NOMO-1 (cell line): ENCODE measurements around the gene EXOC4.

ENCODE experiments used
- DNase-seq, 2 experiments: peaks; one replicate each; lab custom pipeline; 2025; ENCODE audit not compliant: unreplicated experiment in 2 of 2; lab: John Stamatoyannopoulos, UW

Gene EXOC4

DNA sequence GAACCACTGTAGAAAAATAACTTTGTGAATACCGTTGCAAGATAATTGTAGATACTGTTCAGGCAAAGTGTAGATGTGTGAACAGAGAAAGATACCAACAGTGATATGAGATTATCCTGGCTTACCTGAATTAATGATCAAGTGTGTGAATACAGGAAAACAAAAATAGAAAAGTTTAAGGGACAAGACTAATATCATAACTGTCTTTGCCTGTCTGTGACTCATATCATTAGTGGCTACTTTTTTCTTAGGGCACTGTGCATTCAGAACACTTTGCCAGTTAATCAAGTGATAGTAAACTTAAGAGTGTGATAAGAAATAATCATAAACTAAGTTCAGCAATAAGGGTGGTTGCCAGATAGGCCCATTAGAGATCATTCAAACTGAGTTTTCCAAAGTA, 551.2 kb downstream of the EXOC4 start:
- DNase-seq, result no peak

- no peak for DNase-seq
Observed at GRCh38 chr7:133805426-133805825, 552.5 kb downstream of the EXOC4 start.

DNA sequence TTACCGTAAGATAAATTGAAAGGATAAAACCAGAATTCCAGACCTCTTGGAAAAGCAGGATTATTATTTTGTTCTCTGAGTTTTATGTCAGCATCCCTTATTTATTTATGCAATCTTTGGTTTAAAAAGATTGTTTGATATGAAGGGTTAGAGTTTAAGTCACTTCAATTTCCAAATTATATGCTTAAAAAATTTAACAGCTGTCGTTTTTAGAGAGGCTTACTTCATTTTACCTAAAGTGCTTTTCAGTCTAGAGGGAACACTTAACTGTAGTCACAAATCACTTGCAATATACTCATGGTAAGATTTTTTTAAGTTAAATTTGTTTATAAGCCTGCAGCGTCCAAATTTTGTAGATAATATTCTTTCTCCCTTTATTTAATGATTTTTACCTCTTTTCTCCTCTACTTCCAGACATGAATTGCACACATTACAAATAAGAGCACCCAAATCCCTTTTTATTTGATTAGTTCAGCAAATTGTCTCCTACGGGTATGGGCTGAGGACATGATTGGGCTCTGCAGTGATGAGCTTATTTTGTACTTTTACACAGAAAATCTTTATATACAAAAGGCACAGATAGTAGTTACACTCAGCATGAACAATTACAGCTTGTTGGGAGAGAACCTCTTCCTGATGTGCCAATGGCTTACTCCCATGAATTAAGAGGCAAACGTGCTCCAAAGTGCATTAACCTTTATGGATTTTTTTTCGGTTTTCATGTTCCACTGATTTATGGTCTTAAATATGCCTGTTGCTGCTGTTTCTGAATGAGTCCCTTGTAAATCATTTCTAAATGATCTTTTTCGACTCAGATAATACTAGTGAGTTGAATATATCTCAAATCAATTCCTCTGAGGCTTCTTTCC, 555.0 kb downstream of the EXOC4 start:
- DNase-seq, result no peak

- no peak for DNase-seq
Observed at GRCh38 chr7:133808493-133808866, 555.6 kb downstream of the EXOC4 start.

DNA sequence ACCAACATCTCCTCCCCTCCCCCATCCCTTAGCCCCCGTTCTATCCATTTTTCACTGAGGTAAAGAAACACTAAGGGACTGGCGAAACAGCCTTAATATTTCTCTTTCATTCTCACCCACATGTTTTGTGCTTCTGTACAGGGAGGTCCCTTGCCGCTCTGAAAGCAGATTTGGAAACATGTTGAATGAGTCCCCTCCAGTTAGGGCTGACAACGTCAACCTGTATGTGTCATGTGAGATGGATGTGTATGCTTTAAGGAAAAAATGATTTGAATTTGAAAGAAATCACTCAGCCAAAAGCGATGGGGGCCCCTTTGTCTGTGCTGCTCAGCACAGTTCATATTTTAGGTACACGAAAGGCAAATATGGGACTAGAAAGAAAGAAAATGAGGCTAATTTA, 560.0 kb downstream of the EXOC4 start:
- no peak for DNase-seq

- DNase-seq, result no peak
Observed at GRCh38 chr7:133815611-133816210, 562.8 kb downstream of the EXOC4 start.

DNA sequence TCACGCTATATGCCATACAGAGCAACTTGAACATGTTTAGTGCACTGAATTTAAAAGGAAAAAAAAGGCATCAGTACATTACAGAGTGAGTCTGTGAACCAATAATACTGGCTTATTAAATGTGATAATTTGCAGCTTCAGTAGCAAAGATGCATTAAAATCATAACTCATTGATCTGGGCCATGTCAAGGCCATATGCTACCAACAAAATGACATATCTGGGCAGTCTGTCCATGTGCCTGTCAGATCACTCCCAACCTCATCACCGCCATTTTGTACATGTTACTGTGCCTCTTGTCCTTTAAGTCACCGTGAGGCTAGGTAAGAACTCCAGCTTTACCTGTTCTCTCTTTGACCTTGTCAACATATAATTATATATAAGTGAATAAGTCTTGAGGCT, 566.8 kb downstream of the EXOC4 start:
- no peak for DNase-seq

DNA sequence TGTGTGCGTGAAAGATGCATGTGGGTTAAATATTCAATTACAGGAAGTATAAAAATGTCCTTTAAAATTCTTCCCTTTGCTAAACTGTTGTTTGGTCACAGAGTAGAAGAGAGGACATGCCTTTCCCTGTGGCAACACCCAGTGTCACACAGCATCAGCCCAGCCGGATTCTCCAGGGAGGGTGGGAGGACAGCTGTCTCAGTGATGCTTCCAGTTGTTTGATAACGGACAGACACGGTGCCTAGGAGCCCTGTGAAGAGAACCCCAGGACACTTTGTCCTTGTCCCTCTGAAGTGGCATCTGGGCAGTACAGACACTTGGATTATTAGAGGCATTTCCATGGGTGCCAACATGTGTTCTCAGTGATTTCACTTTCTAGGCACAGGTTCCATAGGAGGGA, 567.7 kb downstream of the EXOC4 start:
- DNase-seq, result no peak

GRCh38 chr7:133821171-133821570, 568.3 kb downstream of the EXOC4 start:
- DNase-seq, result no peak

- no peak for DNase-seq
Observed at GRCh38 chr7:133822001-133822641, 569.2 kb downstream of the EXOC4 start.

GRCh38 chr7:133822868-133823552, 570.1 kb downstream of the EXOC4 start:
- DNase-seq, result no peak

DNA sequence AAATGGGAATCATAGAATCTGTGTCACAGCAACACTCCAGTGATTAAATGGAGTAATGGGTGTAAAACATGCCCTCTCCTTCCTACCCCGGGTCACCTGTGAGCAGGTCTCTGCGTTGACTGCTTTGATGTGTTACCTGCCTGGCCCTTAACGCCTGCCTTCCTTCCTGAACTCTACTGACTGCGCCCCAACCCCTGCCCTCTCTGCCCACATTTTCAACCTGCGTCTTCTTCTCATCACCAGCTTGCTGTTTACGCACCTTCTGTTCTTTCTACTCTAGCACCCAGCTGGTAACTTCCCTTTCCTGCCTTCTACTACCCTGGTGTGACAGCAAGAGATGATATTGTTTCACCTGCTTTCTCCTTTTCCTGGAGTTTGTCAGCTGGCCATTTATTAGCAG, 571.3 kb downstream of the EXOC4 start:
- no peak for DNase-seq

- no peak for DNase-seq
Observed at GRCh38 chr7:133827707-133828623, 575.1 kb downstream of the EXOC4 start.

GRCh38 chr7:133828906-133829305, 576.0 kb downstream of the EXOC4 start:
- no peak for DNase-seq

DNA sequence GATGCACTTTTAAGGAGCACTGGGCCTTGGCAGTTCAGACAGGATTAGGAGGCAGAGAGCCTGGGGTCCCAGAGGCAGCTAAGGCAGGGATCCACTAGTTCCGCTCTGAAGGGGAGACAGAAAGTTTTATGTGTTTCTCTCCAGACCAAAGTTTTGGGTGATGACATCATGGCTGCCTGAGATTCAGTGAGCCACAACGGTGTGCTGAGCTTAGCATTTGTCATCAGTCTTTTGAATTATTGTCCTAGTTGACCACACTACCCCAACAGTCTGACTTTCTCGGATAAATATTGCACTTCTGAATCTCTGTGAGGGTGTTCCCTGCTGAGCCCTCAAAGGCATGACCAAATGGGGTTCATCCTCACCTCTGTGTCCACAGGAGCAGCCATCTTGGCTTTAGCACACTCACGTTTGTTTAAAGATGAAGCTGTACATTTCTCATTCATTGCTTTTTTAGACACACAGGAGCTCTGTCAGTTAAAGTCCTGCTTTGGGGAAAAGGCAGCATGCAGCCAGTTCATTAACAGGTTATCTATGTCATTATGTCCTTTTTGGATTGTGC, 576.5 kb downstream of the EXOC4 start:
- no peak for DNase-seq

DNA sequence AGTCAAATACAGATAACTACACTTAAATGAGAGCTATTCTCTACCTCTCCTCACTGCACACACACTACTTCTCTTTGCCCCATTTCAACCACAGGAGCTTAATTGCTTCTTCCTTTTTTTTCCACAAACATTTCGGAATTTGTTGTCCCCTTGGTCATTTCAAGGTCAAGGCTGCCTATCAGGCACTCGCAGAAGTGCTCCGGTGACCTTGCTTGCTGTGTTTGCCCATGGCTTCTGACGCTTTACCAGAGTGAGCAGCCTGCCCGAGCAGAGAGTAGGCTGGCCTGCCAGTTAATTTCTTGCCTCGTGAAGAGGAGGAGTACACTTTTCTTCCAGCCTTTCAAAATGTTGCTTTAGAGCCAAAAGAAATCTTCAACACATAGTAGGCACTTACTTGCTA, 577.2 kb downstream of the EXOC4 start:
- no peak for DNase-seq

DNA sequence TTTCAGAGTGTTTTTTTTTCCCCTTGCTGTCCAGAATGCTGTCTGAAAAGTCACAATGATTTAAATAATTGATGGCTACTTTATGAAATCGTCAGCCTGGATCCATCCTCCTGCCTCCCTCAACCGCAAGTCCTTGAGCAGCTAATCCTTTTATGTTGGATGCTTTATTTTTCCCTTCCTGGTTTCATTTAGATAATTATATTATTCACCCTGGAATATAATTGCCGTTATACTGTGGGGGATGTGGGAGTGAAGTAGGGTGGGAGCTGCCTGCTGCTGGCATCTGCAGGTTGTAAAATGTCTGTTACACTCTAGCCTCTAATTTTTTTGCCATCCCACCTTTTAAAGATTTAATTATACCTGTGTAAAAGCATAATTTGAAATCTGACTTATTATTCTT, 583.8 kb downstream of the EXOC4 start:
- no peak for DNase-seq

DNA sequence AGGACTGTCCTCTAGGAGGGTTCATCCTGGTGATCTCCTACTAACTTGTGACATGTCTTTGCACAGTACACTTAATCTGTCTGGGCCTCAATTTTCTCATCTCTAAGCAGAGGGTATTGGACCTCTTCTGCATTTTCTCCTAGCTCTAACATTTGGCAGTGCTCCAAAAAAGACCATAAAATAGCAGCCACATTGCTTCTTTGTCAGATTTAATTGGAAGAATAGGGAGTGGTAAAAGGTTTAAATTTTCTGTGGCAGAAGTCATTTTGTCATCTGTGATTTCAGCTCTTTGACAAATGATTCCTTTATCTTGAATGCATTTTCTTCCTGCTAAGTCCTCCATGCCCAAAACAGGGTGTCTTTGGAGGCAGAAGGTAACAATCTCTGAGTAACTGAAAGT, 584.3 kb downstream of the EXOC4 start:
- DNase-seq, result no peak

DNA sequence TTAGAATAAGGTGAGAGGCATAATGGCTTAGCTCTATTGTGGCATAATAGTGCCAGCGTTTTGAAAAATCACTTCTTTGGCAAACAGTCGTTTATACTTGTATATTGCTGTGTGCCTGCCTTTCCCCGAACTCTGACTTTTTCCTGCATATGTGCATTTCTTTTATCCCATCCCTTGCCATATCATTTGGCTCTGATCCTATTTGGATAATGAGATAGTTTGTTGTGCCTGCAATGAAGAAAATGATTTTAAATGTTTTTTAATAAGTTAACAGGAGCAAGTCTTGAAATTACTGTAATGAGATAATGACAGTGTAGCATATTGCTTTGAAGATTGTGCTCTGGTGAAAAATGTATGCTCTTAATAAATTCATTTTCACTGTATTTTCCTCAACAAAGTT, 586.2 kb downstream of the EXOC4 start:
- no peak for DNase-seq

DNA sequence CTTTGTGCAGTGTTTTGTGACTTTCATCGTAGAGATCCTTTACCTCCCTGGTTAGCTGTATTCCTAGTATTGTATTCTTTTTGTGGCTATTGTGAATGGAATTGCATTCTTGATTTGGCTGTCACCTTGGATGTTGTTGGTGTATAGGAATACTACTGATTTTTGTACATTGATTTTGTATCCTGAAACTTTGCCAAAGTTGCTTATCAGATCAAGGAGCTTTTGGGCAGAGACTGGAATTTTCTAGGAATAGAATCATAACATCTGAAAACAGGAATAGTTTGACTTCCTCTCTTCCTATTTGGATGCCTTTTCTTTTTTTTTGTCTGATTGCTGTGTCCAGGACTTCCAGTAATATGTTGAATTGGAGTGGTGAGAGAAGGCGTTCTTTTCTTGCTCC, 590.5 kb downstream of the EXOC4 start:
- no peak for DNase-seq
